ENCODE measurements around the gene LRRC4. TPM values are rescaled to one million over a fixed set of nuclear protein-coding genes. Genes with fewer than 3 reads are reported as not detected.

The LRRC4 gene
- total and polyA plus RNA-seq, 2 donors from 2014 or later, result 1.6 to 3.2 TPM

Other genes starting within 250 kb of the LRRC4 start
- not detected for gene LEP, start 209.8 kb upstream of the LRRC4 start, total RNA-seq
- gene LEP, start 209.8 kb upstream of the LRRC4 start, polyA plus RNA-seq (ENCODE audit: insufficient read depth, low read depth, low replicate concordance), result not detected

Measured in kidney (tissue), 2 donors.